GM19397 (cell line): ENCODE results near the gene NEU3.
"Not testable (repeated sequence)": the region's sequence is repeated elsewhere in the genome, so short reads cannot be mapped to it uniquely, and the experiment has no call there.

Experiments
- ATAC-seq: cut with Tn5 transposase; IDR thresholded peaks from one replicate; pipeline ENCODE4 v1.9.1; 2021; ENCODE audit warnings: mild to moderate bottlenecking, moderate library complexity; ENCODE audit not compliant: unreplicated experiment

The NEU3 gene

GRCh38 chr11:74984070-74984469 is 4.7 kb upstream of the NEU3 start:
- ATAC-seq, result no peak

- ATAC-seq, result no peak
These were observed 4.0 kb upstream of the NEU3 start for GRCh38 chr11:74984730-74985129.

- ATAC-seq, result no peak
These were observed 516 bp downstream of the NEU3 start for GRCh38 chr11:74989260-74989638.

- ATAC-seq, result not testable (repeated sequence)
These were observed 1.4 kb downstream of the NEU3 start for GRCh38 chr11:74990150-74990549.

- no peak for ATAC-seq
These were observed 2.2 kb downstream of the NEU3 start for GRCh38 chr11:74990941-74991340.

- ATAC-seq, result peak; percentile 41
These were observed 4.1 kb downstream of the NEU3 start for GRCh38 chr11:74992852-74993251.

GRCh38 chr11:75000975-75001354 is 12.2 kb downstream of the NEU3 start:
- ATAC-seq, result no peak

- ATAC-seq, result no peak
These were observed 13.0 kb downstream of the NEU3 start for GRCh38 chr11:75001686-75002085.

GRCh38 chr11:75002516-75002915 is 13.8 kb downstream of the NEU3 start:
- ATAC-seq, result no peak

GRCh38 chr11:75004215-75004614 is 15.5 kb downstream of the NEU3 start:
- no peak for ATAC-seq

GRCh38 chr11:75011357-75011756 is 22.6 kb downstream of the NEU3 start:
- ATAC-seq, result no peak

- no peak for ATAC-seq
These were observed 23.1 kb downstream of the NEU3 start for GRCh38 chr11:75011872-75012271.

GRCh38 chr11:75013051-75013450 is 24.3 kb downstream of the NEU3 start:
- no peak for ATAC-seq

GRCh38 chr11:75014129-75014528 is 25.4 kb downstream of the NEU3 start:
- ATAC-seq, result no peak

- ATAC-seq, result not testable (repeated sequence)
These were observed 30.5 kb downstream of the NEU3 start for GRCh38 chr11:75019200-75019599.

GRCh38 chr11:75020328-75020727 is 31.6 kb downstream of the NEU3 start:
- not testable (repeated sequence) for ATAC-seq

GRCh38 chr11:75022296-75022695 is 33.6 kb downstream of the NEU3 start:
- ATAC-seq, result peak; percentile 52

- peak; percentile 57 for ATAC-seq
These were observed 34.1 kb downstream of the NEU3 start for GRCh38 chr11:75022759-75023396.

GRCh38 chr11:75023446-75024067 is 34.8 kb downstream of the NEU3 start:
- no peak for ATAC-seq

- no peak for ATAC-seq
These were observed 35.3 kb downstream of the NEU3 start for GRCh38 chr11:75024068-75024449.

- no peak for ATAC-seq
These were observed 36.1 kb downstream of the NEU3 start for GRCh38 chr11:75024764-75025211.

GRCh38 chr11:75025561-75025960 is 36.8 kb downstream of the NEU3 start:
- no peak for ATAC-seq

- no peak for ATAC-seq
These were observed 39.6 kb downstream of the NEU3 start for GRCh38 chr11:75028321-75028720.
